Kidney epithelial cell (primary cell): ENCODE measurements around the gene MAP3K15. TPM values are rescaled to one million over a fixed set of nuclear protein-coding genes. Genes with fewer than 3 reads are reported as not detected.
A peak's percentile ranks its signal among the peaks of the same experiment; 100 is the strongest.

Experiments used
- DNase-seq: peaks from one replicate; pipeline ENCODE4 v3.0.0-alpha.2; 2010; ENCODE audit warnings: low read depth
- H3K27me3 ChIP-seq: 2 replicates; pipeline ENCODE4 v1.6.0; 2011; ENCODE audit warnings: low read length; ENCODE audit not compliant: control insufficient read depth, insufficient read depth
- H3K36me3 ChIP-seq: 2 replicates; pipeline ENCODE4 v1.5.1; 2011; ENCODE audit warnings: low read length; ENCODE audit not compliant: control insufficient read depth, insufficient read depth
- H3K4me3 ChIP-seq: 2 replicates; pipeline ENCODE4 v1.5.1; 2011; ENCODE audit warnings: low read depth, mild to moderate bottlenecking, control low read depth, low read length
- total RNA-seq: library from RNA; depleted of rRNA; stranded (reverse); fragments of >200 nt; gene quantifications from 2 replicates; pipeline ENCODE4 v1.2.3, GENCODE V29; 2015
- TF ChIP-seq, protein P1 (sequence below): IDR thresholded peaks from 2 replicates; pipeline ENCODE4 v1.5.1; 2011; ENCODE audit warnings: mild to moderate bottlenecking, moderate library complexity, low read length, control low read depth, inconsistent platforms; ENCODE audit not compliant: insufficient read depth, poor library complexity, severe bottlenecking

MAP3K15 gene
- total RNA-seq, 1 donor from 2014 or later: 2.2 TPM

DNA sequence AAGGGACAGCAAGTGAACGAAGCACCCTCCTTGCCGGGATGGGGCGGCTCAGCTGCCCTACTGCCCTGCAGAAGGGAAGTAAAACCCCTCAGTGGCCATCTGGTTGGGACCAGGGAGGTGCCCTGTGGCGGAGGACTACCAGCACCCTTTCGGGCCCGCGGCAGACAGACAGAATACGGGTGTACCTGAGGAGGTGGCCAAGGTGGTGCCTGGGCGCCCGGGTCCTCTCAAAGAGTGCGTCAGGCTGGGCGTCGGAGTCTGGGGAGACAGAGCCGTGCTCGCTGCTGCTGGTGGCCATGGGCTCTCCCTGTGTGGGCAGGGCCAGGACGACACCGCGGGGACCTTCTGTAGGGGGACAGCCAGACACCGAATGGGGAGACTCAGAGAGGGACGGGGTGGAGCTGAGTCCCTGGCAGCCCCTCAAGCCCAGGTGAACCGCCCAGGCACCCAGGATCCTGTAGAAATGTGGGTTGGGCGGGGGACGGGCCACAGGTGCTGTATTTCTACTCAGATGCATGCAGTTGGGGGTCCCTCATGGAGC is 141.9 kb downstream of the MAP3K15 start:
- H3K4me3 ChIP-seq: no peak overlapping the region
- TF ChIP-seq, protein P1, sequence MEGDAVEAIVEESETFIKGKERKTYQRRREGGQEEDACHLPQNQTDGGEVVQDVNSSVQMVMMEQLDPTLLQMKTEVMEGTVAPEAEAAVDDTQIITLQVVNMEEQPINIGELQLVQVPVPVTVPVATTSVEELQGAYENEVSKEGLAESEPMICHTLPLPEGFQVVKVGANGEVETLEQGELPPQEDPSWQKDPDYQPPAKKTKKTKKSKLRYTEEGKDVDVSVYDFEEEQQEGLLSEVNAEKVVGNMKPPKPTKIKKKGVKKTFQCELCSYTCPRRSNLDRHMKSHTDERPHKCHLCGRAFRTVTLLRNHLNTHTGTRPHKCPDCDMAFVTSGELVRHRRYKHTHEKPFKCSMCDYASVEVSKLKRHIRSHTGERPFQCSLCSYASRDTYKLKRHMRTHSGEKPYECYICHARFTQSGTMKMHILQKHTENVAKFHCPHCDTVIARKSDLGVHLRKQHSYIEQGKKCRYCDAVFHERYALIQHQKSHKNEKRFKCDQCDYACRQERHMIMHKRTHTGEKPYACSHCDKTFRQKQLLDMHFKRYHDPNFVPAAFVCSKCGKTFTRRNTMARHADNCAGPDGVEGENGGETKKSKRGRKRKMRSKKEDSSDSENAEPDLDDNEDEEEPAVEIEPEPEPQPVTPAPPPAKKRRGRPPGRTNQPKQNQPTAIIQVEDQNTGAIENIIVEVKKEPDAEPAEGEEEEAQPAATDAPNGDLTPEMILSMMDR: no peak
- DNase-seq: no peak
- no peaks in the 10 kb centered on the region for H3K27me3 ChIP-seq
- H3K36me3 ChIP-seq: no peaks in the 10 kb centered on the region

DNA sequence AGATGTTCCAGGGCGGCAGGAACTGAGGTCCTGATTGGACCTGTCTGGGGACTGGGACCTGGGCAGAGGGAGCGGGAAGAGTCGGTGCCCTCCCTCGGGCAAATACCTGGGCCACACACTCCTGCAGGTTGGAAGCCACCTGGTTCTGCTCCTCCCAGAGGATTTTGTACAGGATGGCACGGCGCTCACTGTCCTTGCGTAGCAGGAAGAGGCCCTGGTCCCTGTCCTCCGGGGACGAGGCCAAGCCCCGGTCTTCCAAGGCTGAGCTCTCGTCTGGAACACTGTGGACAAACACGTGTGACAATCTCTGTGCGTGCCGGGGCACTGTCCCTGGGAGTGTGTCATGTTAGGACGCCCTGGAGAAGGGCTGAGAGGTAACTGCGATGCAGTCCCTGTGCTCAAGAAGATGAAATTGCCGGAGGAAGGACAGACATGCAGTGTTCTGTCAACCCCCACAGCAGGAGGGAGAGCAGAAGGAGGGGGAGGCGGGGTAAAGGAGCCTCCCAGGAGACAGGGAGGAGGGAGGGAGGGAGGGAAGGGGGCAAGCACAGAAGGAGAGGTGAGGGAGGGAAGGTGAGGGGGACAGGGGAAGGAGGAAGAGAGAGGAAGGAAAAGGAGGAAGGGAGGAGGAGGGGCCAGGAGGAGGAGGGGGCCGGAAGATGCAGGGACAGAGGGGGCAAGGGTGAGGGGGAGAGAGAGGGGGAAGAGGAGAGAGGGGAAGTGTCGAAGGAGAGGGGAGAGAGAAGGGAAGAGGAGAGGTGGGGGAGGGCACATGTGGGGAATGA is 142.6 kb downstream of the MAP3K15 start:
- Histone ChIP-seq H3K27me3 (no peaks in the 10 kb centered on the region), H3K36me3 (no peaks in the 10 kb centered on the region), H3K4me3 (peak overlapping the region; percentile 24)
- no peak for DNase-seq
- TF ChIP-seq, protein P1: no peak

DNA sequence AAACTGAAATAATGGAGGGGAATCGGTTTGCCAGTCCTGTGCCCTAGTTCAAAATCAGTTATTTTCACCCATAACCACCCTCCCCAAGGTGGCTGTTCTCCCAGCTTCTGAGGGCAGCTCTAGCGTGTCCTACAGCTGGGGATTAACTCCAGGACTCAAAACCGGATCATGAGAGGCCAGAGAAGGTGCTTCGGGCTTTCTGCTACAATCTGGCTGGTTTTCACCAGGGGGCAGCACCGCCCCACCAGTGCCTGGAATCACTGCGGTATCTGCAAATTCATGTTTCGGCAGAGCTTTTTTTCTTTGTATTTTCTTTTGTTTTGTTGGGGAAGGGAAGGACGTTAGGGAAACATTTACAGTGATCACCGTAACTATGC is 143.2 kb downstream of the MAP3K15 start:
- Histone ChIP-seq H3K36me3 (no peaks in the 10 kb centered on the region), H3K4me3 (peak overlapping the region; percentile 24), H3K27me3 (no peaks in the 10 kb centered on the region)
- DNase-seq: peak; percentile 14
- TF ChIP-seq, protein P1: peak; percentile 74

DNA sequence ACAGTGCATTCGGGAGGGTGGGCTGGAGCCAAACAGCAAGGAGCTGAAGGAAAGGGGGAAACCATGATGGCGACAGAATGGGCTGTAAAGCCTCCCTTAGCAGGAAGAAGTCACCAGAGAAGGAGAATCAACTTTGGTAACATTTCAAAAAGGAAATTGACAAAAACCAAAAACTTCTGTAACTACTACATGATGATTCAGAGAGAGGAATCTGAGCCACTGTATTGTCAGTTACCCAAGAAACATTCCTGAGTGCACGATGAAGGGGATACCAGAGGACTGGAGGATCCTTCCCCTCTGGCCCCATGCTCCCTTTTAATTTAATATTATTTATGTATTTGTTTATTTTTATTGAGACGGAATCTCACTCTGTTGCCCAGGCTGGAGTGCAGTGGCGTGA is 145.2 kb downstream of the MAP3K15 start:
- no peaks in the 10 kb centered on the region for H3K27me3 ChIP-seq
- no peaks in the 10 kb centered on the region for H3K36me3 ChIP-seq
- no peak for DNase-seq
- TF ChIP-seq, protein P1: no peak
- H3K4me3 ChIP-seq: no peak overlapping the region

DNA sequence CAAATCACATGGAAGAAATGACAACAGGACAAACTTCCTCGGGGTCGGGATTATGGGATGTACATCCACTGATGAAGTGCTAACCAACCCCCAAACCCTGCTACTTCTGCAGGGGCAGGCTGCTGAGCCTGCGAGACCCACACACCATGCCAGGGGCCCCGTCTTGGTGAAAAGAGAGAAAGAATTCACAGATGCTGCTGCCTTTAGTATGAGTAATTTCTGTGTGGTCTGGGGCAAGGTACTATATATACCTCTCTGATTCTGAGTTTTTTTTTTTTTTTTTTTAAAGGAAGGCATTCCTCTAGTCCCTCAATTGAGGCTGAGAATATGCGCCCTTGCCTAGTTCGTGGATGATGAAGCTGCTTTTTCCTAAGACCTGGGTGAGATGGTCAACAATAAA is 146.7 kb downstream of the MAP3K15 start:
- Histone ChIP-seq H3K4me3 (no peak overlapping the region), H3K27me3 (no peaks in the 10 kb centered on the region), H3K36me3 (no peaks in the 10 kb centered on the region)
- no peak for DNase-seq
- TF ChIP-seq, protein P1: no peak
